Measurements from ENCODE around the gene DENND1A.

DENND1A gene

GRCh38 chr9:123771690-123772089 is 158.2 kb downstream of the DENND1A start:
- TF ChIP-seq YY1 (IDR thresholded peaks at IDR 0.05; ENCODE audit: insufficient read depth, insufficient read length) (no peak), ZNF274 (IDR thresholded peaks at IDR 0.05; ENCODE audit: low read depth, low read length) (no peak), SUZ12 (IDR thresholded peaks at IDR 0.05; ENCODE audit: extremely low read depth, insufficient read depth, insufficient read length) (no peak)
- no peaks in the 10 kb centered on the region for H3K27me3 ChIP-seq (ENCODE audit: insufficient read depth, insufficient read length)

GRCh38 chr9:123769719-123770118 is 160.2 kb downstream of the DENND1A start:
- Histone ChIP-seq H3K9me3 (ENCODE audit: insufficient read depth, low read length) (no peaks in the 10 kb centered on the region), H3K9ac (ENCODE audit: insufficient read length, low read depth) (no peak overlapping the region), H3K27me3 (ENCODE audit: insufficient read depth, insufficient read length) (no peaks in the 10 kb centered on the region), H3K36me3 (ENCODE audit: insufficient read depth, insufficient read length, low read length) (no peaks in the 10 kb centered on the region), H3K4me1 (ENCODE audit: insufficient read depth, insufficient read length) (no peaks in the 10 kb centered on the region), H3K4me3 (ENCODE audit: insufficient read length, low read depth) (no peak overlapping the region)
- no peak for DNase-seq (ENCODE audit: low read depth, low spot score)
- no peak for TF ChIP-seq ZNF274 (IDR thresholded peaks at IDR 0.05; ENCODE audit: low read depth, low read length)
- TF ChIP-seq SUZ12 (IDR thresholded peaks at IDR 0.05; ENCODE audit: extremely low read depth, insufficient read depth, insufficient read length) = no peak
- TF ChIP-seq YY1 (IDR thresholded peaks at IDR 0.05; ENCODE audit: insufficient read depth, insufficient read length) = no peak

More at GRCh38 chr9:123771690-123772089, 158.2 kb downstream of the DENND1A start:
- Histone ChIP-seq H3K9me3 (ENCODE audit: insufficient read depth, low read length) (no peaks in the 10 kb centered on the region), H3K9ac (ENCODE audit: insufficient read length, low read depth) (no peak overlapping the region), H3K4me3 (ENCODE audit: insufficient read length, low read depth) (no peak overlapping the region), H3K4me1 (ENCODE audit: insufficient read depth, insufficient read length) (no peaks in the 10 kb centered on the region), H3K36me3 (ENCODE audit: insufficient read depth, insufficient read length, low read length) (no peaks in the 10 kb centered on the region)
- no peak for DNase-seq (ENCODE audit: low read depth, low spot score)

- no peak overlapping the region for H3K4me3 ChIP-seq (ENCODE audit: insufficient read length, low read depth)
- no peaks in the 10 kb centered on the region for H3K27me3 ChIP-seq (ENCODE audit: insufficient read depth, insufficient read length)
Observed at GRCh38 chr9:123763910-123764588, 165.9 kb downstream of the DENND1A start.

GRCh38 chr9:123761905-123762605 is 167.9 kb downstream of the DENND1A start:
- Histone ChIP-seq H3K27me3 (ENCODE audit: insufficient read depth, insufficient read length) (no peaks in the 10 kb centered on the region), H3K4me3 (ENCODE audit: insufficient read length, low read depth) (no peak overlapping the region), H3K9ac (ENCODE audit: insufficient read length, low read depth) (no peak overlapping the region), H3K4me1 (ENCODE audit: insufficient read depth, insufficient read length) (no peaks in the 10 kb centered on the region), H3K36me3 (ENCODE audit: insufficient read depth, insufficient read length, low read length) (no peaks in the 10 kb centered on the region), H3K9me3 (ENCODE audit: insufficient read depth, low read length) (no peaks in the 10 kb centered on the region)
- DNase-seq (ENCODE audit: low read depth, low spot score) = peak; percentile 16
- TF ChIP-seq ZNF274 (IDR thresholded peaks at IDR 0.05; ENCODE audit: low read depth, low read length) (no peak), SUZ12 (IDR thresholded peaks at IDR 0.05; ENCODE audit: extremely low read depth, insufficient read depth, insufficient read length) (no peak), YY1 (IDR thresholded peaks at IDR 0.05; ENCODE audit: insufficient read depth, insufficient read length) (no peak)

More at GRCh38 chr9:123763910-123764588, 165.9 kb downstream of the DENND1A start:
- no peaks in the 10 kb centered on the region for H3K4me1 ChIP-seq (ENCODE audit: insufficient read depth, insufficient read length)
- TF ChIP-seq SUZ12 (IDR thresholded peaks at IDR 0.05; ENCODE audit: extremely low read depth, insufficient read depth, insufficient read length) (no peak), YY1 (IDR thresholded peaks at IDR 0.05; ENCODE audit: insufficient read depth, insufficient read length) (no peak), ZNF274 (IDR thresholded peaks at IDR 0.05; ENCODE audit: low read depth, low read length) (no peak)
- H3K9ac ChIP-seq (ENCODE audit: insufficient read length, low read depth) = no peak overlapping the region
- H3K36me3 ChIP-seq (ENCODE audit: insufficient read depth, insufficient read length, low read length) = no peaks in the 10 kb centered on the region
- DNase-seq (ENCODE audit: low read depth, low spot score) = no peak
- H3K9me3 ChIP-seq (ENCODE audit: insufficient read depth, low read length) = no peaks in the 10 kb centered on the region

- Histone ChIP-seq H3K27me3 (ENCODE audit: insufficient read depth, insufficient read length) (no peaks in the 10 kb centered on the region), H3K36me3 (ENCODE audit: insufficient read depth, insufficient read length, low read length) (no peaks in the 10 kb centered on the region), H3K9ac (ENCODE audit: insufficient read length, low read depth) (no peak overlapping the region), H3K4me1 (ENCODE audit: insufficient read depth, insufficient read length) (no peaks in the 10 kb centered on the region), H3K9me3 (ENCODE audit: insufficient read depth, low read length) (no peaks in the 10 kb centered on the region), H3K4me3 (ENCODE audit: insufficient read length, low read depth) (no peak overlapping the region)
- DNase-seq (ENCODE audit: low read depth, low spot score) = no peak
- no peak for TF ChIP-seq ZNF274 (IDR thresholded peaks at IDR 0.05; ENCODE audit: low read depth, low read length)
Observed at GRCh38 chr9:123757960-123758359, 172.0 kb downstream of the DENND1A start.

- no peak overlapping the region for H3K9ac ChIP-seq (ENCODE audit: insufficient read length, low read depth)
- no peak for TF ChIP-seq YY1 (IDR thresholded peaks at IDR 0.05; ENCODE audit: insufficient read depth, insufficient read length)
- no peak for TF ChIP-seq ZNF274 (IDR thresholded peaks at IDR 0.05; ENCODE audit: low read depth, low read length)
- TF ChIP-seq SUZ12 (IDR thresholded peaks at IDR 0.05; ENCODE audit: extremely low read depth, insufficient read depth, insufficient read length) = no peak
- DNase-seq (ENCODE audit: low read depth, low spot score) = no peak
- no peaks in the 10 kb centered on the region for H3K27me3 ChIP-seq (ENCODE audit: insufficient read depth, insufficient read length)
- no peaks in the 10 kb centered on the region for H3K36me3 ChIP-seq (ENCODE audit: insufficient read depth, insufficient read length, low read length)
- no peaks in the 10 kb centered on the region for H3K9me3 ChIP-seq (ENCODE audit: insufficient read depth, low read length)
- no peak overlapping the region for H3K4me3 ChIP-seq (ENCODE audit: insufficient read length, low read depth)
- H3K4me1 ChIP-seq (ENCODE audit: insufficient read depth, insufficient read length) = no peaks in the 10 kb centered on the region
Observed at GRCh38 chr9:123757547-123757946, 172.4 kb downstream of the DENND1A start.

GRCh38 chr9:123756484-123757106 is 173.3 kb downstream of the DENND1A start:
- Histone ChIP-seq H3K4me3 (ENCODE audit: insufficient read length, low read depth) (no peak overlapping the region), H3K27me3 (ENCODE audit: insufficient read depth, insufficient read length) (no peaks in the 10 kb centered on the region), H3K4me1 (ENCODE audit: insufficient read depth, insufficient read length) (no peaks in the 10 kb centered on the region), H3K9me3 (ENCODE audit: insufficient read depth, low read length) (no peaks in the 10 kb centered on the region), H3K36me3 (ENCODE audit: insufficient read depth, insufficient read length, low read length) (no peaks in the 10 kb centered on the region), H3K9ac (ENCODE audit: insufficient read length, low read depth) (no peak overlapping the region)
- TF ChIP-seq ZNF274 (IDR thresholded peaks at IDR 0.05; ENCODE audit: low read depth, low read length) = no peak
- TF ChIP-seq YY1 (IDR thresholded peaks at IDR 0.05; ENCODE audit: insufficient read depth, insufficient read length) = no peak
- no peak for TF ChIP-seq SUZ12 (IDR thresholded peaks at IDR 0.05; ENCODE audit: extremely low read depth, insufficient read depth, insufficient read length)
- no peak for DNase-seq (ENCODE audit: low read depth, low spot score)

Data from NT2/D1 (cell line).